Lower leg skin (tissue), 4 donors: ENCODE measurements around the gene TNIK. TPM values are rescaled to one million over a fixed set of nuclear protein-coding genes. Genes with fewer than 3 reads are reported as not detected.

Experiments
- DNase-seq, 2 donors: peaks; one replicate each; pipeline ENCODE4 v3.0.0-alpha.2; 2019; ENCODE audit warnings: low spot score in 2 of 2
- H3K4me3 ChIP-seq: fragments of 200-600 bp; sonication (generic); 2 replicates; pipeline ENCODE4 v1.5.1; 2017; ENCODE audit warnings: mild to moderate bottlenecking, low read depth; ENCODE audit not compliant: poor library complexity, severe bottlenecking
- CTCF ChIP-seq, 3 donors: fragments of 450-650 bp; IDR thresholded peaks; one replicate each; pipeline ENCODE4 v1.5.1; 2016; ENCODE audit warnings: antibody characterized with exemption in 3 of 3, mild to moderate bottlenecking in 3 of 3, moderate library complexity in 2 of 3
- POLR2A ChIP-seq, 2 donors: fragments of 450-650 bp; IDR thresholded peaks; one replicate each; pipeline ENCODE4 v1.6.1; 2016 to 2017; ENCODE audit warnings: antibody characterized with exemption in 2 of 2, mild to moderate bottlenecking in 1 of 2, moderate library complexity in 1 of 2
- WGBS, 2 donors: methylation state at CpG; one replicate each; pipeline ENCODE4 v1.1.5; 2018; 5-methylcytosine and 5-hydroxymethylcytosine counted together
- intact Hi-C: fragments of 100-400 bp; cut with DNase I; formaldehyde crosslinking; loops from one replicate; pipeline ENCODE4 v1.15.0; 2023; ENCODE audit warnings: low total_unique reads
- total RNA-seq, 4 donors: library from RNA; depleted of rRNA; stranded (reverse); fragments of >200 nt; gene quantifications; one replicate each; pipeline ENCODE4 v1.1.0, GENCODE V29; 2016

TNIK gene
- total RNA-seq, 4 donors from 2014 or later = 0.72 to 4.7 (median 2.4) TPM

GRCh38 chr3:171240504-171240835, 219.7 kb downstream of the TNIK start:
- DNase-seq = no peak
- intact Hi-C loops = no loop called here
- TF ChIP-seq POLR2A (IDR thresholded peaks at IDR 0.05) (no peak), CTCF (IDR thresholded peaks at IDR 0.05) (no peak)
- WGBS, 2 donors = 92% methylated on average over 3 of the region's 3 CpGs
- H3K4me3 ChIP-seq = no peak overlapping the region

GRCh38 chr3:171239757-171240503, 220.3 kb downstream of the TNIK start:
- intact Hi-C loops = no loop called here
- H3K4me3 ChIP-seq = no peak overlapping the region
- WGBS, 2 donors = 91 to 95% methylated on average over 9 of the region's 9 CpGs
- no peak for TF ChIP-seq CTCF (IDR thresholded peaks at IDR 0.05)
- no peak for TF ChIP-seq POLR2A (IDR thresholded peaks at IDR 0.05)
- DNase-seq = no peak

- DNase-seq = no peak
- 91 to 95% methylated on average over 2 of the region's 2 CpGs for WGBS, 2 donors
- no peak overlapping the region for H3K4me3 ChIP-seq
- intact Hi-C loops = loop anchor here (2.0 kb wide), 1 partner anchor 44 kb away; no protein-coding TSS in a partner anchor
- TF ChIP-seq CTCF (IDR thresholded peaks at IDR 0.05) = no peak
- no peak for TF ChIP-seq POLR2A (IDR thresholded peaks at IDR 0.05)
Measured at GRCh38 chr3:171237009-171237385, 223.2 kb downstream of the TNIK start.

GRCh38 chr3:171236265-171237008, 223.8 kb downstream of the TNIK start:
- H3K4me3 ChIP-seq = no peak overlapping the region
- 62 to 63% methylated on average over 8 of the region's 8 CpGs for WGBS, 2 donors
- no peak for DNase-seq
- intact Hi-C loops = loop anchor here (2.0 kb wide), 1 partner anchor 44 kb away; no protein-coding TSS in a partner anchor
- TF ChIP-seq POLR2A (IDR thresholded peaks at IDR 0.05) = no peak
- TF ChIP-seq CTCF (IDR thresholded peaks at IDR 0.05) = no peak

- intact Hi-C loops = no loop called here
- no peak overlapping the region for H3K4me3 ChIP-seq
- DNase-seq = no peak
- WGBS, 2 donors = 68 to 72% methylated on average over 8 of the region's 8 CpGs
- TF ChIP-seq POLR2A (IDR thresholded peaks at IDR 0.05) (no peak), CTCF (IDR thresholded peaks at IDR 0.05) (no peak)
Measured at GRCh38 chr3:171234298-171235010, 225.8 kb downstream of the TNIK start.
